Thymus (tissue), 14 donors: ENCODE results near the gene MLXIP. TPM values are rescaled to one million over a fixed set of nuclear protein-coding genes. Genes with fewer than 3 reads are reported as not detected.

Experiments
- DNase-seq, 9 donors: peaks; one replicate each; pipeline ENCODE4 v3.0.0-alpha.2; 2013; ENCODE audit warnings: low spot score in 9 of 9, low read depth in 6 of 9, missing footprints in 1 of 9
- H3K27ac ChIP-seq, 2 donors: one replicate each; pipeline ENCODE4 v1.5.1; 2013; ENCODE audit warnings: control low read depth in 1 of 2, low read depth in 1 of 2, low read length in 1 of 2, mild to moderate bottlenecking in 1 of 2, moderate library complexity in 1 of 2
- H3K27me3 ChIP-seq, 2 donors: one replicate each; pipeline ENCODE4 v1.5.1; 2013; ENCODE audit warnings: low read length in 1 of 2; ENCODE audit not compliant: control insufficient read depth in 2 of 2, insufficient read depth in 1 of 2
- H3K36me3 ChIP-seq, 2 donors: one replicate each; pipeline ENCODE4 v1.5.1; 2013; ENCODE audit warnings: low read length in 1 of 2, mild to moderate bottlenecking in 1 of 2, moderate library complexity in 1 of 2; ENCODE audit not compliant: control insufficient read depth in 2 of 2, insufficient read depth in 2 of 2
- H3K4me1 ChIP-seq, 2 donors: one replicate each; pipeline ENCODE4 v1.5.1; 2013; ENCODE audit warnings: low read length in 2 of 2; ENCODE audit not compliant: control insufficient read depth in 2 of 2, insufficient read depth in 2 of 2
- H3K4me3 ChIP-seq, 2 donors: one replicate each; pipeline ENCODE4 v1.5.1; 2013; ENCODE audit warnings: low read length in 2 of 2, control low read depth in 1 of 2, mild to moderate bottlenecking in 1 of 2
- H3K9me3 ChIP-seq, 2 donors: one replicate each; pipeline ENCODE4 v1.5.1; 2013; ENCODE audit warnings: low read length in 1 of 2, mild to moderate bottlenecking in 1 of 2; ENCODE audit not compliant: control insufficient read depth in 2 of 2, insufficient read depth in 1 of 2
- whole genome bisulfite sequencing: extraction: QIAGEN DNeasy Blood & Tissue Kit; methylation state at CpG from one replicate; pipeline ENCODE4 v1.1.7; 2013; 5-methylcytosine and 5-hydroxymethylcytosine counted together
- long read RNA-seq, 10 donors: transcript quantifications; one replicate each; lab custom pipeline, GENCODE V29; 2026
- polyA plus RNA-seq: library from polyadenylated mRNA; stranded (reverse); fragments of 200-250 nt; gene quantifications from one replicate; pipeline ENCODE4 v1.2.3, GENCODE V29; 2013
- total RNA-seq: library from RNA; stranded (reverse); fragments of 120-200 nt; gene quantifications from one replicate; pipeline ENCODE4 v1.2.4, GENCODE V29; 2013
- donor health status: healthy.

MLXIP gene, protein sequence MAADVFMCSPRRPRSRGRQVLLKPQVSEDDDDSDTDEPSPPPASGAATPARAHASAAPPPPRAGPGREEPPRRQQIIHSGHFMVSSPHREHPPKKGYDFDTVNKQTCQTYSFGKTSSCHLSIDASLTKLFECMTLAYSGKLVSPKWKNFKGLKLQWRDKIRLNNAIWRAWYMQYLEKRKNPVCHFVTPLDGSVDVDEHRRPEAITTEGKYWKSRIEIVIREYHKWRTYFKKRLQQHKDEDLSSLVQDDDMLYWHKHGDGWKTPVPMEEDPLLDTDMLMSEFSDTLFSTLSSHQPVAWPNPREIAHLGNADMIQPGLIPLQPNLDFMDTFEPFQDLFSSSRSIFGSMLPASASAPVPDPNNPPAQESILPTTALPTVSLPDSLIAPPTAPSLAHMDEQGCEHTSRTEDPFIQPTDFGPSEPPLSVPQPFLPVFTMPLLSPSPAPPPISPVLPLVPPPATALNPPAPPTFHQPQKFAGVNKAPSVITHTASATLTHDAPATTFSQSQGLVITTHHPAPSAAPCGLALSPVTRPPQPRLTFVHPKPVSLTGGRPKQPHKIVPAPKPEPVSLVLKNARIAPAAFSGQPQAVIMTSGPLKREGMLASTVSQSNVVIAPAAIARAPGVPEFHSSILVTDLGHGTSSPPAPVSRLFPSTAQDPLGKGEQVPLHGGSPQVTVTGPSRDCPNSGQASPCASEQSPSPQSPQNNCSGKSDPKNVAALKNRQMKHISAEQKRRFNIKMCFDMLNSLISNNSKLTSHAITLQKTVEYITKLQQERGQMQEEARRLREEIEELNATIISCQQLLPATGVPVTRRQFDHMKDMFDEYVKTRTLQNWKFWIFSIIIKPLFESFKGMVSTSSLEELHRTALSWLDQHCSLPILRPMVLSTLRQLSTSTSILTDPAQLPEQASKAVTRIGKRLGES
- total RNA-seq (10.1 TPM), polyA plus RNA-seq (31.9 TPM)
- long read RNA-seq, donor 1, result 0 reads
- long read RNA-seq, donor 2, result 0 reads
- long read RNA-seq, donor 3, full-length matches to known transcripts, result 2 of 2 reads
- long read RNA-seq, donor 3, partial matches to known transcripts, result 0 of 2 reads
- long read RNA-seq, donor 3, other reads (novel, unspliced or antisense), result 0 of 2 reads
- long read RNA-seq, donor 4, full-length matches to known transcripts, result 3 of 16 reads
- long read RNA-seq, donor 4, partial matches to known transcripts, result 13 of 16 reads
- long read RNA-seq, donor 4, other reads (novel, unspliced or antisense), result 0 of 16 reads
- long read RNA-seq, donor 5, full-length matches to known transcripts, result 1 of 12 reads
- long read RNA-seq, donor 5, partial matches to known transcripts, result 11 of 12 reads
- long read RNA-seq, donor 5, other reads (novel, unspliced or antisense), result 0 of 12 reads
- long read RNA-seq, donor 6, full-length matches to known transcripts, result 1 of 8 reads
- long read RNA-seq, donor 6, partial matches to known transcripts, result 7 of 8 reads
- long read RNA-seq, donor 6, other reads (novel, unspliced or antisense), result 0 of 8 reads
- long read RNA-seq, donor 7, full-length matches to known transcripts, result 1 of 10 reads
- long read RNA-seq, donor 7, partial matches to known transcripts, result 9 of 10 reads
- long read RNA-seq, donor 7, other reads (novel, unspliced or antisense), result 0 of 10 reads
- long read RNA-seq, donor 8, partial matches to known transcripts, result 11 of 11 reads
- long read RNA-seq, donor 8, other reads (novel, unspliced or antisense), result 0 of 11 reads
- long read RNA-seq, donor 9, full-length matches to known transcripts, result 2 of 2 reads
- long read RNA-seq, donor 9, partial matches to known transcripts, result 0 of 2 reads
- long read RNA-seq, donor 9, other reads (novel, unspliced or antisense), result 0 of 2 reads
- long read RNA-seq, donor 10, full-length matches to known transcripts, result 2 of 10 reads
- long read RNA-seq, donor 10, partial matches to known transcripts, result 8 of 10 reads
- long read RNA-seq, donor 10, other reads (novel, unspliced or antisense), result 0 of 10 reads

GRCh38 chr12:122078141-122079032 lies at the start of gene MLXIP:
MLXIP (plus strand) TSS chr12:122078756; CDS start chr12:122078854, 98 bp downstream.
- DNase-seq, result peak in 8 of 9 donors; percentile 69 to 94 (median 82)
- WGBS, result under 1% methylated on average over 113 of the region's 113 CpGs
- H3K36me3 ChIP-seq, result no peaks in the 10 kb centered on the region
- peaks cover 19 to 49% of the 10 kb centered on the region in 2 donors for H3K4me1 ChIP-seq
- peaks cover 0 to 2% of the 10 kb centered on the region in 2 donors for H3K9me3 ChIP-seq
- peak within 1 kb of the TSS; percentile 91 to 95 for H3K4me3 ChIP-seq
- no peaks in the 10 kb centered on the region for H3K27me3 ChIP-seq
- H3K27ac ChIP-seq, result peak within 1 kb of the TSS; percentile 90 to 91

GRCh38 chr12:122028905-122029560 lies 49.5 kb upstream of the MLXIP start:
- DNase-seq, result no peak
- WGBS, result 55% methylated on average over 23 of the region's 23 CpGs
- no peaks in the 10 kb centered on the region for H3K27me3 ChIP-seq
- peaks cover 0 to 23% of the 10 kb centered on the region in 2 donors for H3K9me3 ChIP-seq
- peaks cover 30 to 59% of the 10 kb centered on the region in 2 donors for H3K4me1 ChIP-seq
- peaks cover 31 to 53% of the 10 kb centered on the region in 2 donors for H3K36me3 ChIP-seq
- H3K27ac ChIP-seq, result no peak overlapping the region
- no peak overlapping the region for H3K4me3 ChIP-seq

DNA sequence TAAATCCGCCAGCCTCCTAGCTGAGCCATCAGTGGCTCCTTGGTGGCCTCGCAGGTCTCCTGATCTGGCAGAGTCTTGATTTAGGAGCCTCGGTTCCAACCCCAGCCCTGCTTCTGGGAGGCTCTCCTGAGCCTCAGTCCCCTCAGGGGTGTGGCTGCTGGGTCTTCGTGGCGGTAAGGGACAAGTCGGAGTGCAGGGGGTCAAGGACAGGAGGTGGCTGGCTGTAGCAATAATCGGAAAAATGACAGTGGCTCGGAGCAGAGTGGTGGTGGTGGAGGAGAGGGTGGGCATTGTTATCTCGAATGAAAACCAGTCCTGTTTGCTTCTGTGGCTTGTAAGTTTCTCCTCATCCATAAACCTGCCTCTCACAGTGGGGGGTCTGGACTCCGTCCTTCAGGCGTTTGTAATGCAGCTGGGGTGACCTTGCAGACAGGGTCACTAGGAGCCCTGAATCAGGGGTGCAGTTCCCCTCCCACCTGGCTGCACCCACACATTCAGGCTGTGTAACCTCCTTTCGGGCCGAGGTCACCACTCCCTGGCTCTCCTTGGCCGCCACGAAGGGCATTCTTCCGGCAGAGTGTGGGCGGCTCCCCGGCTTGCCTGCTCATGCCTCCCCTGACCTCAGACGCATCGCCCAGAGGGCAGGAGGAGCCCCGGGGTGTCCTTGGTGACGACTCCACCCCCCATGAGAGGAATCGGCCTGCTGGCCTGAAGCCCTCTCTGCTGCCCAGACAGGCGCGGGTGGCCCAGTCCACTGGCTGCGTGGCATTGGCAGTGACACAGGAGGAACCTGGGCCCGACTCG lies 48.7 kb upstream of the MLXIP start:
- H3K4me3 ChIP-seq, result no peak overlapping the region
- DNase-seq, result no peak
- 94% methylated on average over 28 of the region's 28 CpGs for WGBS
- no peak overlapping the region for H3K27ac ChIP-seq
- H3K4me1 ChIP-seq, result peaks cover 24 to 51% of the 10 kb centered on the region in 2 donors
- H3K27me3 ChIP-seq, result no peaks in the 10 kb centered on the region
- H3K9me3 ChIP-seq, result peaks cover 0 to 18% of the 10 kb centered on the region in 2 donors
- H3K36me3 ChIP-seq, result peaks cover 37 to 55% of the 10 kb centered on the region in 2 donors

DNA sequence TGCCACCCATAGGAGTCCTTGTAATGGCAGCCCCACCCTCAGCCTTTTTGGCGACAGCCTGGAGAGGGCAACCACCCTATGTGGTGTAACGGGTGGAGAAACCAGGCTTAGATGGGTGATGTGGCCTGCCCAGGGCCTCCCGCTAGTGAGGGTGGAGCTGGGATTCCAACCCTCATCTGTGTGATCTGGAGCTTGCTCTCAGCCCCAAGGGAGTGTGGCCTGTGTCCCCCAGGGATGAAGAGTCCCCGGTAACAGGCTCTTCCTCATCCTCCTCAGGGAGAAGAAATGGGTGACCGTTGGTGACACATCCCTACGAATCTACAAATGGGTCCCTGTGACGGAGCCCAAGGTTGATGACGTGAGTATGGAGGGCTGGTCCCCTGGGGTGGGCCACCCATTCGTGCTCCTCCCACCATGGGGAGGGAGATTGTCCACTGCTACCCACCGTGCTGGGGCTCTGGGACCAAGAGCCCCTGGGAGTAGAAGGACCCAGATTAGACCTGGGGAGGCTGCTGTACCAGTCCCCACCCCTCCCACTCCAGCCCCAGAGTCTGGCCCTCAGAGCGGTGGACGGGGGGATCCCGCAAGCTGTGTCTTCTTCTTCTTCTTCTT lies 48.0 kb upstream of the MLXIP start:
- Histone ChIP-seq H3K27ac (no peak overlapping the region), H3K4me1 (peaks cover 23 to 48% of the 10 kb centered on the region in 2 donors), H3K36me3 (peaks cover 44 to 59% of the 10 kb centered on the region in 2 donors), H3K4me3 (no peak overlapping the region), H3K27me3 (no peaks in the 10 kb centered on the region), H3K9me3 (peaks cover 0 to 14% of the 10 kb centered on the region in 2 donors)
- no peak for DNase-seq
- 98% methylated on average over 13 of the region's 13 CpGs for WGBS

DNA sequence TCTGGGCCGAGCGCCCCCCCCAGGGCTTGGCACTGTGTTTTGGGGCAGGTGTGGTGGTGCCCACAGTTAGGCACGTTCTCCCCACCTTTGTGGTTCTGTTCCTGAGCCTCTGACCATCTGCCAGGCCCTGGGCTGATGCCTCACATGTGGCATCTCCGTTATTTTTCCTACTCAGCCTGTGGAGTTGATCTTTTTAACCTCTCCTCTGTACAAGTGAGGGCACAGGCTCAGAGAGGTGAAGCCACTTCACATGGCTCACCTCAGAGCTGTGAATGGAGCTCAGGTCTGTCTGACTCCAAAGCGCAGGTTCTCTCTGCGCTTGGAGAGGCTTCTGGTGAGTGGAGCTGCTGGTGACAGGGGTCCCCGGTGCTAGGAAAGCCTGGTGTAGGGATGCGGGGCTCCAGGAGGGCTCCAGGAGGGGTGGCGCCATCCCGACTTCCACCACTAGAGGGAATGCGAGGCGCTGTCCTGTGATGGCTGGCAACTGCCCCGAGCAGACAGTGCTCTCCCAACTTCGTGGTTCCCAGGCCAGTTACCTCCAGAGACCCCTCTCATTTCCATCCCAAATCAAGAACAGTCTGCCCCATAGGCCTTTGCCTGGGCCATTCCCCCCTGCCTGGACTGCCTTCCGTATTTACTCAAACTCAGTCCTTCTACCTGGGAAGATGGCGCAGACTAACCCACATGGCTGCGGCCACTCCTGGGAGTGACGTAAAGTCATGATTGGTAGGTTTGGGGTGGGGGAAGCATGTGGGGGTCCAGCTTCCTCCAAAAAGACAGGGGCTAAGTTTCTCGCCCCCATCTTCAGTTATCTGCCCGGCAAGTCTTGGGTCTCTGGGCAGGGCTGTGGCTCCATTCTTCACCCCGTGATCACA lies 47.0 kb upstream of the MLXIP start:
- 82% methylated on average over 21 of the region's 21 CpGs for WGBS
- Histone ChIP-seq H3K4me1 (peaks cover 18 to 41% of the 10 kb centered on the region in 2 donors), H3K36me3 (peaks cover 54 to 65% of the 10 kb centered on the region in 2 donors), H3K27me3 (no peaks in the 10 kb centered on the region), H3K4me3 (no peak overlapping the region), H3K27ac (no peak overlapping the region), H3K9me3 (peaks cover 0 to 12% of the 10 kb centered on the region in 2 donors)
- DNase-seq, result peak in 3 of 9 donors; percentile 37 to 53 (median 50)

- Histone ChIP-seq H3K27me3 (no peaks in the 10 kb centered on the region), H3K27ac (no peak overlapping the region), H3K9me3 (peaks cover 0 to 4% of the 10 kb centered on the region in 2 donors), H3K4me1 (peaks cover 10 to 31% of the 10 kb centered on the region in 2 donors), H3K4me3 (no peak overlapping the region), H3K36me3 (peaks cover 64 to 70% of the 10 kb centered on the region in 2 donors)
- 96% methylated on average over 11 of the region's 11 CpGs for WGBS
- no peak for DNase-seq
These were observed 46.0 kb upstream of the MLXIP start for GRCh38 chr12:122032580-122032979.
